Nephron progenitor cell (in vitro differentiated cells): Measurements from ENCODE around the gene LRRC40.
A peak's percentile ranks its signal among the peaks of the same experiment; 100 is the strongest.

Experiments used
- DNase-seq: peaks from one replicate; pipeline ENCODE4 v3.0.0; 2021
- H3K27ac Mint-ChIP-seq: 2 replicates; pipeline ENCODE4 v1.8.0; 2021; ENCODE audit warnings: mild to moderate bottlenecking, moderate library complexity, mixed read lengths
- H3K27me3 Mint-ChIP-seq: 2 replicates; pipeline ENCODE4 v1.8.0; 2021; ENCODE audit warnings: mild to moderate bottlenecking, low read depth, mixed read lengths; ENCODE audit not compliant: poor library complexity
- H3K36me3 Mint-ChIP-seq: 2 replicates; pipeline ENCODE4 v1.8.0; 2021; ENCODE audit warnings: low read depth, mixed read lengths
- H3K4me1 Mint-ChIP-seq: 2 replicates; pipeline ENCODE4 v1.8.0; 2021; ENCODE audit warnings: mixed read lengths
- H3K4me3 Mint-ChIP-seq: 2 replicates; pipeline ENCODE4 v1.8.0; 2021; ENCODE audit warnings: mild to moderate bottlenecking, moderate library complexity, mixed read lengths
- H3K9me3 Mint-ChIP-seq: 2 replicates; pipeline ENCODE4 v1.8.0; 2021; ENCODE audit warnings: mild to moderate bottlenecking, moderate library complexity, mixed read lengths
- TF ChIP-seq, protein P1 (sequence below): fragments of 200-600 bp; sonication (generic); IDR thresholded peaks from 2 replicates; pipeline ENCODE4 v1.5.0; 2021; ENCODE audit warnings: antibody characterized with exemption

Gene LRRC40

DNA sequence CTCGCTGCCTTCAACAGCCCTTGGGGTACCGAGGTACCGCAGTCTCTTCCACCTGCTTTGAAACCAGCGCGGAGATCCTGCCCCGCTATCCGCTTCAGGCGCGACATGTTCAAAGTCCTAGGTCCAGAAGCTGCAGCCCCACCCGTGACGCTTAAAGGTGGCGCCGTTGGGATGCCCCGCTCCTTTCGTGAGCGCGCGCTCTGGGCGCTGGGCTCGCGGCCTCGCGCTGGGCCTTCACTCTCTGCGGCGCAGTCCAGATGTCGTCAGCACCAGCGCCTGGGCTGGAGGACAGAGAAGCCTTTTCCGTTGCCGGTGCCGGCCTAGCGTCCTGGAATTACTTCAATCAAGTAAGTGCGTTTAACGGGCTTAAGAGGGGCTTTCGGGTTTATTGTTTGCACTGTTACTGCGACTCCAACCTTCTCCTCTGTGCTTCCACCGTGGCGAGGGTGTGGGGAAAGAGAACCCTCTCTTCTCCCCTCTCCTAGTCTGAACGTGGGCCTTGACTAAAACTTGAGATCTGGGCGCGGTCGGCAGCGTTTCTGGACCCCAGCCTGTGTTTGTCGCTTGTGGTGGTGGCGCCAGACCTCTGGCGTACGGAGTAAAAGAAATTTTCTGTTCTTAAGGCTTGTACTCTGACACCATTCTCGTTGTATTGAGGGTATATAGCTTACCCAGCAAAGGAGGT lies at the start of gene LRRC40:
Gene LRRC40, minus strand, starts transcription at position 146 of the 685 bp plus-strand sequence. Its CDS starts 39 bp downstream, at position 107.
- TF ChIP-seq, protein P1, sequence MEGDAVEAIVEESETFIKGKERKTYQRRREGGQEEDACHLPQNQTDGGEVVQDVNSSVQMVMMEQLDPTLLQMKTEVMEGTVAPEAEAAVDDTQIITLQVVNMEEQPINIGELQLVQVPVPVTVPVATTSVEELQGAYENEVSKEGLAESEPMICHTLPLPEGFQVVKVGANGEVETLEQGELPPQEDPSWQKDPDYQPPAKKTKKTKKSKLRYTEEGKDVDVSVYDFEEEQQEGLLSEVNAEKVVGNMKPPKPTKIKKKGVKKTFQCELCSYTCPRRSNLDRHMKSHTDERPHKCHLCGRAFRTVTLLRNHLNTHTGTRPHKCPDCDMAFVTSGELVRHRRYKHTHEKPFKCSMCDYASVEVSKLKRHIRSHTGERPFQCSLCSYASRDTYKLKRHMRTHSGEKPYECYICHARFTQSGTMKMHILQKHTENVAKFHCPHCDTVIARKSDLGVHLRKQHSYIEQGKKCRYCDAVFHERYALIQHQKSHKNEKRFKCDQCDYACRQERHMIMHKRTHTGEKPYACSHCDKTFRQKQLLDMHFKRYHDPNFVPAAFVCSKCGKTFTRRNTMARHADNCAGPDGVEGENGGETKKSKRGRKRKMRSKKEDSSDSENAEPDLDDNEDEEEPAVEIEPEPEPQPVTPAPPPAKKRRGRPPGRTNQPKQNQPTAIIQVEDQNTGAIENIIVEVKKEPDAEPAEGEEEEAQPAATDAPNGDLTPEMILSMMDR: no peak
- H3K27ac Mint-ChIP-seq: peak within 1 kb of the TSS; percentile 100
- H3K4me3 Mint-ChIP-seq: peak within 1 kb of the TSS; percentile 97
- peaks cover 2% of the 10 kb centered on the region for H3K27me3 Mint-ChIP-seq
- peaks cover 30% of the 10 kb centered on the region for H3K4me1 Mint-ChIP-seq
- H3K36me3 Mint-ChIP-seq: peaks cover 15% of the 10 kb centered on the region
- DNase-seq: peak; percentile 94
- H3K9me3 Mint-ChIP-seq: no peaks in the 10 kb centered on the region

DNA sequence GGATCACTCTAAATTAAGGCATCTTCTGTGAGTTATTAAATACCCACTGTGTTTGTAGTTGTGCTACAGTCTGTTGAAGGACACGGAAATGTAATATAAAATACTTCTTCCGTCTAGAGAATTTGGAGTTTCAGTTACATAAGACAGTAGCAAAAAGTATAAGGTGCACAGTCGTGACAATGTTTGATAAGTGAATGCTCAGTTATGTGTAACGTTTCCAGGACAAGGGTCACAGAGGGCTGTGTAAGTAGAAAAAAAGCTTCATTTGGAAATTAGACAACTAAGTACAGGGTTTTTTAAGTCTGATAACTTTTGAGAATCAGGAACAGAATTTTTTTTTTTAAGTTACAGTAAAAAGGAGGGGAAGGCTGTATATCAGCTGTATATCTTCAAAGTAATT lies 43.4 kb upstream of the LRRC40 start:
- peaks cover 66% of the 10 kb centered on the region for H3K36me3 Mint-ChIP-seq
- TF ChIP-seq, protein P1: no peak
- H3K4me3 Mint-ChIP-seq: no peak overlapping the region
- no peaks in the 10 kb centered on the region for H3K9me3 Mint-ChIP-seq
- peak overlapping the region; percentile 4 for H3K27ac Mint-ChIP-seq
- H3K27me3 Mint-ChIP-seq: no peaks in the 10 kb centered on the region
- no peak for DNase-seq
- no peaks in the 10 kb centered on the region for H3K4me1 Mint-ChIP-seq

DNA sequence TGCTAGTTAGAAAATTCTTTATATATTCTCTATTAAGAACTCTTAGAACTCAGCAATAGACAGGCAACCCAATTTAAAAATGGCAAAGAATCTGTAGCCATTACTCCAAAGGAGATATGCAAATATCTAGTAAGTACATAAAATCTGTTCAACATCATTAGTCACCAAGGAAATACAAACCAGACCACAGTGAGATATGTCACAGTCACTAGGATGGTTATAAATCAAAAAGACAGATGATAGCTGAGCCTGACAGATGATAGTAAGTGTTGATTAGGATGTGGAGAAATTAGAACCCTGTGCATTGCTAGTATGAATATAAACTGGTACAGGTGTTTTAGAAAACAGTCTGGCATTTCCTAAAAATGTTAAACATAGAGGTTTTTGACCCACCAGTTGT lies 42.4 kb upstream of the LRRC40 start:
- Mint-ChIP-seq H3K9me3 (no peaks in the 10 kb centered on the region), H3K4me3 (no peak overlapping the region), H3K27ac (no peak overlapping the region), H3K4me1 (no peaks in the 10 kb centered on the region), H3K27me3 (no peaks in the 10 kb centered on the region), H3K36me3 (peaks cover 70% of the 10 kb centered on the region)
- TF ChIP-seq, protein P1: no peak
- DNase-seq: no peak

DNA sequence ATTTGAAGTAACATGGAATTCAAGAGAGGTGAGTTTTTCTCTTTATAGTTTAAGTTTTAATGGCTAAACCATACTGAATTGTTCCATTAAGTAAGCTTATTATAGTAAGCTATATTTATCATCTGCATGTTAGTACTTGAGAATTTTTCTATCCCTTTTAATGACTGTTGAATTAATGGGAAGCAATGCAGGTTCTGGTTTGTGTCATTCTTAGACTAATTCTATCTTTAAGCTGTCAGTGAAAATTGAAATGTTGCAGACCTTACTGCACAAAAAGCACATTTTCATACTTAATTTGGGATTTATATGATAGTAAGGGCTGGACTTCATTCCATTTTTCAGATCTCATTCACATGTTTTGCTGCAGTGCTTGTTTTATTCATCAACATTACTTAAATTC lies 41.7 kb upstream of the LRRC40 start:
- Mint-ChIP-seq H3K9me3 (no peaks in the 10 kb centered on the region), H3K27me3 (no peaks in the 10 kb centered on the region), H3K4me3 (no peak overlapping the region), H3K36me3 (peaks cover 70% of the 10 kb centered on the region), H3K27ac (peak overlapping the region; percentile 34), H3K4me1 (no peaks in the 10 kb centered on the region)
- no peak for DNase-seq
- TF ChIP-seq, protein P1: no peak

DNA sequence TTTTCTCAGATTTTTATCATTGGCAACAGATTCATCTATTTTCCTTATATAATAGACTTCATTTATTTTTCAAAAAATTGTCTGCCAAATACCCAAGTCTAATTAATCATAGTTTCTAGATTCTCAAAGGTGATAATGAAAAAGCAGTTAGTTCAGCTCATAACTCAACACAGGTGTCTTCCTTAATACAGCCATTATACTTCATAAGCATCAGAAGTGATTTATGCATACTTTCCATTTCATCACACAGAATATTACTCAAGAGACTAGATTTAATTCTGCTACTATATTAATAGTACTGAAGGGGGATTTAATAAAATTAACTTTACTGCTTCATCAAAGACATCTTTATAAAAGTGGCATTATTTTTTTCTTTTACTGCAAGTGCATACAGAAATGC lies 34.6 kb upstream of the LRRC40 start:
- Mint-ChIP-seq H3K9me3 (no peaks in the 10 kb centered on the region), H3K4me1 (no peaks in the 10 kb centered on the region), H3K4me3 (no peak overlapping the region), H3K27ac (no peak overlapping the region), H3K27me3 (no peaks in the 10 kb centered on the region), H3K36me3 (peaks cover 68% of the 10 kb centered on the region)
- TF ChIP-seq, protein P1: no peak
- no peak for DNase-seq

DNA sequence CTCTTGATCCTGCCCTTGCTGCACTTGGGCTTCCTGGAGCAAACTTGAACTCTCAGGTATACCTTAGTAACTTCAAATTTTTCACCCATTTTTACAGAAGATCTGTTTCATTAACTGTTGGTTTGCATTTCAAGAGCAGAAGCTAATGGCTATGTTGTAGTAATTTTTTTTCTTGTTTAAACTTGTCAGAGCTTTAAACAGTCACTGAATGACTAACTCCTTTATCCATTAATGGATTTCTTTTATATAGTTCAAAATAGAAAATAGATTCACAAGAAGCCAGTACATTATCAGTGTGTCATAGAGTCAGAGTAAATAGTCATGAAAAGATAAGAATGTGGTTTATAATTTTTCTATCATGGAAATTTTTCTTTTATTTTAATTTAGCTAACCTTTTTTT lies 29.4 kb upstream of the LRRC40 start:
- H3K27ac Mint-ChIP-seq: peak overlapping the region; percentile 57
- no peaks in the 10 kb centered on the region for H3K27me3 Mint-ChIP-seq
- no peaks in the 10 kb centered on the region for H3K4me1 Mint-ChIP-seq
- H3K4me3 Mint-ChIP-seq: no peak overlapping the region
- H3K9me3 Mint-ChIP-seq: no peaks in the 10 kb centered on the region
- H3K36me3 Mint-ChIP-seq: peaks cover 78% of the 10 kb centered on the region
- TF ChIP-seq, protein P1: no peak
- no peak for DNase-seq
